ENCODE measurements around the gene KCNQ5.

KCNQ5 gene

DNA sequence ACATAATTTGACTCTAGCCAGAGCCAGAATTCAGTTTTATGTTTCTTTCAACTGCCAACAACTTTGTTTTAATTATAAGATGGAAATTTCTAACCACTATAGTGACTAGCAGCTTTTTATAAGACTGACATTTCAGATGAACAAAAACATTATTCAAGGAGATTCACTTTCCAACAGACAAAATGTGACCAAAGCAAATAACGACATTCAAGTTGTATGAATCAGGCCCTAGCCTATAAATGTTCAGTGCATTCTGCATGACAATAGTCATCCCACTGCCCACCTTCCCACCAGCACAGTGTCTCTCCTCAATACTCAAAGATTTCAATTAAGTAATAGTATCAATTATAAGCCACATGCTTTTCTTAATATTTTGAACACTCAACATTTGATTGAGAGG is 402.7 kb downstream of the KCNQ5 start:
- peak; percentile 11 for DNase-seq

DNA sequence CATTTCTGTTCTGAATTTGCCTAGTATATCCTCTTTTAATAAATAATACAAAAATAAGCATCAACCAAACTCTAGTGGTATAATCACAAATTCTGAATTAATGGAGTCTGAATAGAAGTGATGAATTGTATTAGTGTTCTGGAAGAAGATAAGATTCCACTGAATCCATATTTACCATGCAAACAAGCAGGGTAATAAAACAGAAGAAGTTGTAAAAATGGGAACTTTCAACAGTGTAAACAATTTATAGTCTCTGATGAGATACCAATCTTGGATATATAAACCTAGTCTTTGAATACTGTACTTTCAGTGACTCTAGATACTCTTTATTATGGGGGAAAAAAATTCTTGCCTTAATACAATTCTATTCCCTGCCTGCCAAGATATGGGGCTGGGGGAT is 405.8 kb downstream of the KCNQ5 start:
- DNase-seq: no peak

DNA sequence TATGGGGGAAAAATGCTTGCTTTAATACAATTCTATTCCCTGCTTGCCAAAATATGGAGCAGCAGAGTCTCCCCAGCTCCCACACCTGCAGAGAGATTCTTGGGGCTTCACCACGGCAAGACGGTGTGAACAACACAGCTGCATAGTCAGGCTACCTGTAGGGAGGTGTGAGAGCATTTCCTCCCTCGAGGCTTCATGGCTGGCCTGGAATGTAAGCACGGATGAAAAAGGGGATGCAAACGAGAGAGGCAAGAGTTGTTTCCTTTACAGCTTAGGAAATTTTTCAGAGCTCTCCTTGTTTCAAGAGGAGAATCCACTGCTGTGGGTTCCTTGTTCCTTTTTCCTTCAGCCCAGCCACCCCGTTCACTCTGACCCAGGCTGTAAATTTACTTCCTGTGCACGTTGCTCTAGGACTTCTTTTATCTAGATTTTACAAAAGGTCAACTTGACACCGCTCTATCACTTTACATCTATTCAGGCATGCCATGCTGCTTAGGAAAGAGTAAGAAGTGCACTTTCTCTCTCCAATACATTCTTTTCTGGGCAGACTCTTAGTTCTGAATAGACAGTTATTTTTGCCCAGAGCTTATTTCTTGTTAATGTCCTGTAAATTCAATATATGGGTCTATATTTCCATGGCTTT is 406.4 kb downstream of the KCNQ5 start:
- DNase-seq: no peak

DNA sequence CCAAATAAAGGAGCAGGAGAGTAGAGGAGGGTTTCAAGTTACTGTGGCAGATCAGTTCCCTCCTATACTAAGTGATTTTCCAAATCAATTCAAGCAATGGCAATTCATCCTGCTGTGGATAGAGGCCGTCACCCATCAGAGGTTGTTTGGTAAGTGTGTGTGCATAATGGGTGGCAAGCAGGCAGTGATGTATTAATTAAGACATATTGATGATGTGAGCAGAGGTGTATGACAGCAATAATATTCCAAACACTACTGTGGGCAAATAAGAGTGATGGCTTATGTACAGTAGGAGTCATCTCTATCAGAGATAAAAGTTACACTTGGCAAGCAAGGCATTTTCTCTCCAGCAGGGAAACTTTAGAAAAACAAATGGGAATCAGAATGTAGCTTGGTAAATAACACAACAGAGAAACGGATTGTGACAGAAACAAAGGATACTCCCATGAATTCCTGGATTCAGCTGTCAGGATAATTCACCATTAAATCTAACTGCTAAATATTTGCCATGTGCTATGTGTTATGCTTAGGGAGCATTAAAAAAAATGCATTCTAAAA is 407.1 kb downstream of the KCNQ5 start:
- no peak for DNase-seq

DNA sequence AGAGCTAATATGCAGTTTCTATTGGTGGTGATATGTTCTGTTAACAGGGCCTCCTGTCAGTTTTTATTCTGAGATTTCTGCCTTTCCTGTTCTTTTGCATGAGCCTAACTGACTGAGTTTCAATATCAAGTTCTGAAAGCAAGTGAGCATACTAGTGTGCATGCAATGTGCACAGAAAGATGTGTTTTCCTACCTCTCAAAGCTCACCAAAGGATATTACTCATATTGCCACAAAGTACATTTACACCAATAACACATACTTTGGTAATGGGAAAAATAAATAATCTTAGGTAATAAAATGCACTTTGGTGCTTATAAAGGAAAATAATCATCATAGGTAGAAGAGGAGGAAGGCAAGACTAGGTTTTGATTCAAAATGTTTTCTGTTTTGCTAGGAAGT is 408.4 kb downstream of the KCNQ5 start:
- no peak for DNase-seq

DNA sequence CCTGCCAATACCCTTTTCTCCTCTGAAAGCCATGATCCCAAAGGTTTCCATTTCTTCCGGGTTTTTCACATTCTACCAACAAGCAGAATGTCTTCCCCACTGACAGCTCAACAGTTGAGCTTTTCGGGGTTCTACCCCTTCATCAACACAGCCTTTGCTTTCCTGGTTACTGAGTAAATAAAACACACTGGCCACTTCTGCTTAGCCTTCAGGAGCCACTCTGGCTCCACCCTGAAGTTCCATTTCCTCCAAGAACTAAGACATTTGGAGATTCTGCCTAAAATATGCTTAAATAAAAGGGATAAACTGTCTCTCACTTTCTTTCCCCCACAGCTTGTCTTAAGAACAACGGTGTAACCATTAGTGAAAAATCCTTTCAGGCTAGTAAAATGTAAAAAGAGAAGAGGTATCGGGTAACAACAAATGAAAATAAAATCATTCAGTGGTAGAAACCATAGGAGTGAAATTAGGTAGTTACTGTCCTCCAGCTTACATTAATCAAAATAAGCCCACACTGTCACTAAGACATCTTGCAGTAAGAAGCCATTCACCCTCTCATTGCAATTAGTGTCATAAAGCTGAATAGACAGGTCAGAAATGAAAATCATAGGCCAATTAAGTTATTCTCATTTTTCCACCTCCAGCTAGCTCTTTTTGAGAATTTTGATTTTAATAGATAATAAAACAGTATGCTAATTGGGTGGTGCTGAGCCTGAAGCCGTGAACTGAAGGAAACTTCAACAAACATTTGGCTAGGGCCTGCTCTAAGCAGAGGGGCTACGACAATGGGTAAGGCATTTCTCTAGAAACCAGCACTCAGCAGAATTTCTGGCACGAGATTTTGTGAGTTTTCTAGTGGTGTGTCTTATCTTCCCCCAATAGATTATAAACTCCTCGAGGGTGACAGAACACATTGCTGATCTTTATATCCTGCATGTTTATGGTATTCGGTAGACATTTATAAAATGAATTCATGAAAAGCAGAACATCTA is 409.2 kb downstream of the KCNQ5 start:
- no peak for DNase-seq

DNA sequence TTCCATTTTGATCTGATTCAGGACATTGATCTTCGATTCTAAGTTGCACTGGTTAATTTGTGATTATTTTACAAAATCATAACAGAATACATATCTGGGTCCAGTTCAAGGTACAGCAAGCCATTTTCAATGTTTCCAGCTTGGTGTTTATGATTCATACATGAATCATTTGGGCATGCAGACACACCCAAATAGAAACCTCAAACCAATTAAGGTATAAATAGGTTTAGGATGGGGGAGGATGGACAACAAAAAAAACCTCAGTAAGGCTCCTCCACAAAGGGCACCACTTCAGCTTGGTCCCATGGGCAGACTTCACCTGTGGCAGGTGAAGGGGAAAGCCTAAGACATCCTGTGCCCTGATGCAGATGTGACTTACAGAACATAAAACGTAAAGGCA is 410.7 kb downstream of the KCNQ5 start:
- peak; percentile 14 for DNase-seq

DNA sequence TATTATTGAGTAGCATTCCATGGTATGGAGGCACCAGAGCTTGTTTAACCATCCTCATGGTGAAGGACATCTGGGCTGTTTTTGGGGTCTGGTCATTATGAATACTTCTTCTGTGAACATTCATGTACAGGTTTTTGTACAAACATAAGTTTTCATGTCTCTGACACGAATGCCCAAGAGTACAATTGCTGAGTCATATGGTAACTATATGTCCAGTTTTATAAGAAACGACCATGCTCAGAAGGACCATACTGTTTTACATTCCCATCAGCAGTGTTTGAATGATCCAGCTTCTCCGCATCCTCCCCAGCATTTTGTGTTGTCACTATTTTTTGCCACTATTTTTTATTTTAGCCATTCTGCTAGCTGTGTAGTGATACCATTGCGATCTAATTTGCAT is 414.8 kb downstream of the KCNQ5 start:
- no peak for DNase-seq

DNA sequence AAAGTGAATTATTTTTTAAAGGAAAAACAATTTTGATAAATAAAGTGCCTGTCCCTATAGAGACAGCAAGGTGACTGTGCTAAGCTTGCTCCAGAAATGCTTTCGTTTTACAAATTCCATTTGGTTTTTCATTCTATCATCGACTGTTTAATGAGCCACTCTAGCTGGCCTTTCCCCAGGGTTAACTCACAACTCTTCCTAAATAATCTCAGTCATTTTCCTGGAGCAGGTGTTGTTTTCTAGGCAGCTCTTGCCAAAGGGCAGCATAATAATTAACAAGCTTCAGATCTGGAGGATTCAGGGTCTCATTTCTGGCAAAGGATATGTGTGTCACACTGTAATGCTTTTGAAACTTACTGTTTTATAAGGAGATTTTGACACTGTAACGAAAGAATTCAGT is 419.2 kb downstream of the KCNQ5 start:
- DNase-seq: no peak

DNA sequence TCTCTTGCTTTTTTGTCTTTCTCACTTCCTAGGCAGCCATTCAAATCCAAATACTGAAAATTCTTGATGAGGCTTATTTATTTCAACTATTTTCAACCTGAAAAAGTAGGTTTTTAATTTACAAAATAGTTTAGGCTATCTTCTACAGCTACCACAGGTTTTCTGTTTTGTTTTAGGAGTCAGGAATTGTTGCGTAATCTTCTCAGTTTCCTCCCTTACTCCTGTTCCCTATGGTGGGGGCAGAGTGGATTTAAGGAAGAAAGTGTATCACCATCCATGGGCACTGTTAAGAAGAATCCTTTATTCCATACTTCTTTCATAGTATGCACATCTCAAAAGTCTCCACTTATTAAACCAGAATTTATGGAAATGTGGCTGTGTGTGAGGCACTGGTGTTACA is 421.0 kb downstream of the KCNQ5 start:
- DNase-seq: no peak

DNA sequence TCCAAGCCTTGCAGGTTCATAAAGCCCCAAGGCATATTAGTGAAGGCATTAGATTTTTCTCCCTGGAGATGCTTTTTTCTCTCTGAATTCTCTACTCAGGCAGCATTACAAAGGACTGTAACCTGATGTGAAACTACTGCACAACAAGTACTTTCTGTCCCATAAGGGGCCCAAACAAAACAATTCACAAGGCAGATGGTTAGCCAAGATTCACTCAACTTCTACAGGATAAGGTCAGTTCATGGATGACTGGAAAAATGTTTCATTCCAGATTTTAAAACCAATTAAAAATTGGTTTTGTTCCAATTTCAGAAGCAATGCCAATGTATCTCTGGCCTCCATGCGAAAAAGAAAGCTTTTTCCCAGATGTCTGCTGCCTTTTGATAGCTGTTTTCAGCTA is 421.6 kb downstream of the KCNQ5 start:
- DNase-seq: no peak

DNA sequence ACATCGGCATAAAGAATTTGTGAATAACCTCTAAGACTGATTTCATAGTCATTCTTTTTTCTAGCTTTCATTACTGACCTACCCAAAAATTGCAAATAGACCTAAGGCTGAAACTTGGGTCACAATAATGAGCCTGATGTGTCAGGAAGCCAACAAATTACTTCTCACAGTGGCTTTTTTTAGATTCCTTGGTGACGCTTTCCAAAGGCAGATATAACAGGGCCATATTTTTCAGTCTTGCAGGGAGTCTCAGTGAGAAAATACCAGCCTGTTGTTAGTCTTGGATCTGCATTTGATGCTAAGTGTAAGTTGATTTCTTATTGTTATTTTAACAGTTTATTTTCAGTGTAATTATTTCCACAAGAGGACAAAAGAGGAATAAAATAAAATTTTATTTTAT is 423.7 kb downstream of the KCNQ5 start:
- DNase-seq: no peak

DNA sequence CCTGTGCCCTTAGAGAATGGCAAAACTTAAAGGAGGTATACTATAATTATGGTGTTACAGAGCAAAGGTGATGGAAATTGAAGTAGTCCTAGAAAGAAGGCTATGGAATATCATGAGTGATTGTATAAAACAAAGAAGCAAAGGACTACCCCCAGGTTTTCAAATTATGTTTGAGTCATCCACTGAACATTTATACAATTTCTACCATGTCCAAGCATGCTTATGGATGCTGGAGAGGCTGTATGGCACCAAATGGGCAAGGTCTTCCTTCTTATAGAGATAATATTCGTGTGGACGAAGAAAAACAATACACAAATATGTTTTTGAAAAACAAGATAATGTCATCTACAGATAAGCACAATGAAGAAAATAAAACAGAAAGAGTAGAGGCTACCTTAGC is 425.9 kb downstream of the KCNQ5 start:
- no peak for DNase-seq

DNA sequence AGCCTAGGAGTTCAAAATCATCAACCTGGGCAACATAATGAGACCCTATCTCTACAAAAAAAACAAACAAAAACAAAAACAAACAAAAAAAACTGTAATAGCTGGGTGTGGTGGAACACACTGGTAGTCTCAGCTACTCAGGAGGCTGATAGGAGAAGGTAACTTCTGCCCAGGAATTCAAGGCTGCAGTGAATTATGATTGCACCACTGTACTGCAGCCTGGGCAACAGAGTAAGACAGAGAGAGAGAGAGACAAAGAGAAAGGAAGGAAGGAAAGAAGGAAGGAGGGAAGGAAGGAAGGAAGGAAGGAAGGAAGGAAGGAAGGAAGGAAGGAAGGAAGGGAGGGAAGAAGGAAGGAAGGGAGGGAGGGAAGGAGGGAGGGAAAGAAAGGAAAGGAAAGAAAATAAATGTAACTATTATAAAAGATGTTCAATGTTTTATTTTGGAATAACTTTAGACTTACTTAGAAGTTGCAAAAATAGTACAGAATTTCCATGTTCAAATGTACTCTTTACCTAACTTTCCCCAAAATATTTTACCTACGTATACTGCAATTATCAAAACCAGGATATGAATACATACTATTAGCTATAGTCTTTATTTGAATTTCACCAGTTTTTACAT is 428.2 kb downstream of the KCNQ5 start:
- no peak for DNase-seq

DNA sequence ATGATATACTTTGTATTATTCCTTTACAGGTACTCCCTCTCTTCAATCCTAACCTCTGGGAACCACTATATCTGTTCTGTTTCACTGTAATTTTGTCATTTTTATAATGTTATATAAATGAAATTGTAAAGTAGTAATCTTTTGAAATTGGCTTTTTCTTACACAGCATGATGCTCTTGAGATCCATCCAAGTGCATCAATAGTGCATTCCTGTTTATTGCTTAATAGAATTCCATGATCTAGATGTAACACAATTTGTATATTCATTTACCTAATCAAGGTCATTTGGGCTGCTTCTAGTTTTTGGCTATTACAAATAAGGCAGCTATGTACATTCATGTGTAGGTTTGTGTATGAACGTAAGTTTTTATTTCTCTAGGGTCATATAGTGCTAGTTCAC is 428.8 kb downstream of the KCNQ5 start:
- DNase-seq: peak; percentile 18

DNA sequence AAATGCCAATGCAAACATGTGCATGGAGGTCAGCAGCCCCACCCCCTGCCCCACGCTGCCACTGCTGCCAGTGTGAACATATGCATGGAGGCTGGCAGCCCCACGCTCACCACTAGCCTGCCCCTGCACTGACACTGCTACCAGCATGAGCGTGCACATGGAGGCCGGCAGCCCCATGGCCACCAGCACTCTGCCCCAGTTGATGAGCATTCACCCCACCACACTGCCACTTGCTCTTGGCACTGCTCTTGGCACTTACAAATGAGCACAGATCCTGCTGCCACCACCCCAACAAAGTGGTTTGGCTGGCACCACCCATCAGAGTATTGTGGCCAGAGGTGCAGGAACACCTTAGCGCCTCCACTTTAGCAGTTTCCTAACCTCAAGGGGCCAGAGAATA is 429.3 kb downstream of the KCNQ5 start:
- DNase-seq: no peak

DNA sequence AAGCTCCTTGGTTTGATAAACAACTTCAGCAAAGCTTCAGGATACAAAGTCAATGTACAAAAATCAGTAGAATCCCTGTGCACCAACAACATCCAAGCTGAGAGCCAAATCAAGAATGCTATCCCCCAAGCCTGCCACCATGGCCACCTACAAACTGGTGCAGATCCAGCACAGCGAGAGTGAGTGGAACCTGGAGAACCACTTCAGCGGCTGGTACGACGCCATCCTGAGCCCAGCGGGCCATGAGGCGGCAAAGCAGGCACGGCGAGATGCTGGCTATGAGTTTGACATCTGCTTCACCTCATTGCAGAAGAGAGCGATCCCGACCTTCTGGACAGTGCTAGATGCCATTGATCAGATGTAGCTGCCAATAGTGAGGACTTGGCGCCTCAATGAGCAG is 433.1 kb downstream of the KCNQ5 start:
- DNase-seq: no peak

DNA sequence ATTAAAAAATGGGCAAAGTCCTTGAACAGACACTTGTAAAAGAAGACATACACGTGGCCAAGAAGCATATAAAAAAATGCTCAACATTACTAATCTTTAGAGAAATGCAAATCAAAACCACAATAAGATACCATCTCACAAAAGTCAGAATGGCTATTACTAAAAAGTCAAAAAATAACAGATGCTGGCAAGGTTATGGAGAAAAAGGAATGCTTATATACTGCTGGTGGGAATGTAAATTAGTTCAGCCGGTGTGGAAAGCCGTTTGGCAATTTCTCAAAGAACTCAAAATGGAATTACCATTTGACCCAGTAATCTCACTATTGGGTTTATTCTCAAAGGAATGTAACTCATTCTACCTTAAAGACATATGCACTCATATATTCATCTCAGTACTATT is 436.9 kb downstream of the KCNQ5 start:
- DNase-seq: peak; percentile 69

DNA sequence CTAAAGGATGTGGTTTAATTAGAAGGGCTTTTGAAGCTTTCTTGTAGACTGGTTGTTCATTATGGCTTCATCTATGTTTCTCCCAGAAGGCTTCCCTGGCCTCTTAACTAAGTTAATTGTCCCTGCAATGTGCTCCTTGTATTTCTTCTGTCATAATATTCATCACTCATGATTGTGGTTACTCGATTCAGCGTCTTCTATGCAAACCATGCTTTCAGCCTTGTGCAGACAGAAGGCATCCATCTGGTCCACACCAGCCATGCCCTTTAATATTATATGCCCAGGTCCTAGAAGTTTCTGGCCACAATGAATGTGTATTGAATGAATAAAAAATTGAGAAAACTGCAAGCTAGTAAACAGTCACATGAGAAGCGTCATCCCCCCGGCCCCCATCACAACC is 440.3 kb downstream of the KCNQ5 start:
- DNase-seq: peak; percentile 45

DNA sequence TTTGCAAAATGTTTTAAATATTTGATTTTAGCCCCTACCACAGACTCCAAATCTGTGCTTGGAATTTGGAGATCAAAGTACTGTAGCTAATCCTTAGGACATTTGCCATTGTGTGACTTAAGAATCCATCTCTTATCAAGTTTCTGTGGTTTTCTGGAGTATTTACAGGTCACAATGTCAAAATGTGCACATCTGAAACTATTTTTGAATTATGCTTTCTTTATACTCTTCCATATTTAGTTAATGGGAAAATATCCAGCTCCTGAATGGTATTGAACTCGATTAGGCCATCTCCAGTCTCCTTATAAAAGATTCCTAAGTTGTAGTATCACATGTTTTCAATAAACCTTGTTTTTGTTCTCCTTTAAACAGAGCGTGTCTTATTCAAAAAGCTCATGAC is 441.0 kb downstream of the KCNQ5 start:
- DNase-seq: peak; percentile 70

DNA sequence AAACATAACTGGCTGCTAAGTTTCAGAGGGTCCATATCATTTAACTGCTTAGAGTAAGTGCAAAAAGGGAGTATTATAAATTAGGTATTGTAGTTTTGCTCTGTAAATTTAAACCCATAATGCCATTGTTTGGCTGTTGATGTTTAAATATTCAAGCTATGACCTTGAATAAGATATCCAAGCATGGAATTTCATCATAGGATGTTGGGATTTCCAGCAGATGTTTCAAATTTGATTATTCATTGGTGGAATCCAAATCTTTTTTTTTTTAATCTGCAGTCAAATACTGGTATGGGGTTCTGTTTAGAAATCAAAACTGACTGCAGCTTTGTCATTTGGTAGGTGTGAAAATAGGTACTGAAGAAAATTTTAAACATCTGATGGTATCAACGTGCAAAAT is 442.4 kb downstream of the KCNQ5 start:
- peak; percentile 54 for DNase-seq

DNA sequence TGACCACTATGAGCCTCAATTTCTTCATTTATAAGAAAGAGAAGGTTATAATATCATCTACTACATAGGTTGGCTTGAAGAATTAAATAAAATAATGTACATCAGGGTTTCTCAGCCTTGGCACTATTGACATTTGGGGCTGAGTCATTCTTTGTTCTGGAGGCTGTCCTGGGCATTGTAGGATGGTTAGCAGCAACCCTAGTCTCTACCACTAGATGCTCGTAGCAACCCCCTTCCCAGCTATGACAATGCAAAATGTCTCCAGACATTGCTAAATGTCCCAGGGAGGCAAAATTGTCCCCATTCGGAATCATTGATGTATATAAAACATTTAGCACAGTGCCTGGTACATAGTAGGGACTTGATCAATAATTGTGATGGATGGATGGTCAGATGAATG is 451.4 kb downstream of the KCNQ5 start:
- no peak for DNase-seq

DNA sequence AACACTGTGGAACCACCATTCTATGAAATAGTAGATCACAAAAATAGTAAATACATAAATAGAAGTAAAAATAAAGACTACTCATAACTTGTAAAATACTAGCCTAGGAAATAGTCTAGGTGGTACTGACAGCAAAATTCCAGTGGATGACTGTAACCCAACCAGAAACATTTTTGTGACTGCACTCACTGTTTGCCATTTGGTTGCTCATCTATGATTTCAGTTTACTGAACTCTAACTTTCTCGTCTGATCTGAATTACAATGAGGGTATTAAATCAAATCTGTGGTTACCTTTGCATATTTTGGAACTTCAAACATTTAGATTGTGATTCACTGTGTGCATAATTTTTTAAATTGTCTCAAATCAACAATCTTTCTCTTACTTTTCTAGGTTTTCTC is 452.3 kb downstream of the KCNQ5 start:
- peak; percentile 85 for DNase-seq
